SKM-1 treated with dmso at 0.1 percent for 144 hours (cell line): ENCODE measurements around the gene GOLGA3.
"Not testable (repeated sequence)": the region's sequence is repeated elsewhere in the genome, so short reads cannot be mapped to it uniquely, and the experiment has no call there.

Experiments used
- DNase-seq: peaks from one replicate; lab custom pipeline; 2025; ENCODE audit not compliant: unreplicated experiment; lab: John Stamatoyannopoulos, UW

GOLGA3 gene

GRCh38 chr12:132818562-132818961, 10.1 kb downstream of the GOLGA3 start:
- DNase-seq: no peak

GRCh38 chr12:132814232-132814631, 14.4 kb downstream of the GOLGA3 start:
- DNase-seq: no peak

- no peak for DNase-seq
These were observed 15.2 kb downstream of the GOLGA3 start for GRCh38 chr12:132813443-132813842.

GRCh38 chr12:132812631-132813305, 15.9 kb downstream of the GOLGA3 start:
- DNase-seq: no peak

GRCh38 chr12:132809391-132809790, 19.3 kb downstream of the GOLGA3 start:
- not testable (repeated sequence) for DNase-seq

GRCh38 chr12:132807295-132808092, 21.2 kb downstream of the GOLGA3 start:
- DNase-seq: no peak

GRCh38 chr12:132806857-132807256, 21.8 kb downstream of the GOLGA3 start:
- DNase-seq: no peak

GRCh38 chr12:132804426-132804861, 24.2 kb downstream of the GOLGA3 start:
- no peak for DNase-seq

GRCh38 chr12:132803888-132804287, 24.8 kb downstream of the GOLGA3 start:
- DNase-seq: no peak

- no peak for DNase-seq
These were observed 25.5 kb downstream of the GOLGA3 start for GRCh38 chr12:132803125-132803524.

GRCh38 chr12:132801741-132802140, 26.9 kb downstream of the GOLGA3 start:
- no peak for DNase-seq

GRCh38 chr12:132798836-132799235, 29.8 kb downstream of the GOLGA3 start:
- DNase-seq: no peak

GRCh38 chr12:132797820-132798570, 30.7 kb downstream of the GOLGA3 start:
- DNase-seq: no peak

- no peak for DNase-seq
These were observed 32.8 kb downstream of the GOLGA3 start for GRCh38 chr12:132795847-132796246.

- not testable (repeated sequence) for DNase-seq
These were observed 36.7 kb downstream of the GOLGA3 start for GRCh38 chr12:132791940-132792339.

- DNase-seq: no peak
These were observed 39.6 kb downstream of the GOLGA3 start for GRCh38 chr12:132789099-132789471.

GRCh38 chr12:132788375-132789098, 40.1 kb downstream of the GOLGA3 start:
- no peak for DNase-seq

GRCh38 chr12:132787877-132788276, 40.8 kb downstream of the GOLGA3 start:
- no peak for DNase-seq

GRCh38 chr12:132786192-132786591, 42.5 kb downstream of the GOLGA3 start:
- no peak for DNase-seq

- DNase-seq: no peak
These were observed 44.1 kb downstream of the GOLGA3 start for GRCh38 chr12:132784580-132784979.

GRCh38 chr12:132783917-132784531, 44.6 kb downstream of the GOLGA3 start:
- DNase-seq: no peak
